K562 (cell line): ENCODE results near the gene ADI1. TPM values are rescaled to one million over a fixed set of nuclear protein-coding genes. Genes with fewer than 3 reads are reported as not detected.

ENCODE experiments used
- CBX1 ChIP-seq: sonication (generic); IDR thresholded peaks from 2 replicates; pipeline ENCODE4 v1.6.1; 2016; ENCODE audit warnings: antibody characterized with exemption, low read depth, mild to moderate bottlenecking
- ESRRA ChIP-seq: fragments of 450-650 bp; IDR thresholded peaks from 2 replicates; pipeline ENCODE4 v1.6.1; 2014; ENCODE audit warnings: low read depth, mild to moderate bottlenecking, moderate library complexity, borderline replicate concordance
- EZH2 ChIP-seq: IDR thresholded peaks from 2 replicates; pipeline ENCODE4 v1.6.1; 2012; ENCODE audit warnings: low read depth, mild to moderate bottlenecking, inconsistent platforms, low read length, borderline replicate concordance
- FOXJ3 ChIP-seq: sonication (generic); formaldehyde crosslinking; IDR thresholded peaks from 2 replicates; pipeline ENCODE4 v1.4.0; 2020; ENCODE audit warnings: mild to moderate bottlenecking, missing genetic modification reagents
- NCOA6 ChIP-seq: fragments of 450-650 bp; IDR thresholded peaks from 2 replicates; pipeline ENCODE4 v1.6.1; 2017; ENCODE audit warnings: mild to moderate bottlenecking
- NUFIP1 ChIP-seq: fragments of 450-650 bp; IDR thresholded peaks from 2 replicates; pipeline ENCODE4 v1.6.1; 2018; ENCODE audit not compliant: partially characterized antibody
- SNRNP70 ChIP-seq: fragments of 200-400 bp; formaldehyde crosslinking; optimal IDR thresholded peaks from 2 replicates; pipeline ENCODE3; 2017; ENCODE audit warnings: low read depth, low read length
- TCFL5 ChIP-seq: fragments of 250-450 bp; sonication (Bioruptor Pico); conservative IDR thresholded peaks from 2 replicates; pipeline ENCODE4 v1.6.1; 2021; ENCODE audit warnings: mild to moderate bottlenecking, moderate library complexity, matching md5 sums
- ZNF57 ChIP-seq: fragments of 450-650 bp; formaldehyde crosslinking; IDR thresholded peaks from 2 replicates; pipeline ENCODE4 v1.4.0; 2020; ENCODE audit warnings: mild to moderate bottlenecking, moderate library complexity
- ZNF668 ChIP-seq: fragments of 250-450 bp; sonication (Bioruptor Pico); IDR thresholded peaks from 2 replicates; pipeline ENCODE4 v1.8.0; 2022; ENCODE audit warnings: mild to moderate bottlenecking, inconsistent platforms
- ZZZ3 ChIP-seq: fragments of 450-650 bp; IDR thresholded peaks from 2 replicates; pipeline ENCODE4 v1.6.1; 2016; ENCODE audit warnings: antibody characterized with exemption, mild to moderate bottlenecking, moderate library complexity
- polyA plus RNA-seq, 8 experiments: library from polyadenylated mRNA; depleted of rRNA in 4 of 8; stranded (reverse) in 5 of 8; unstranded in 3 of 8; fragments of >200 nt; fragmentation: Nextera tagmentation in 2 of 8; fragmentation: Illumina TruSeq in 1 of 8; extraction: Ambion mirVana in 2 of 8; extraction: Trizol in 1 of 8; gene quantifications; 2 replicates each; pipeline versions ENCODE4 v1.2.1 to v1.2.3, GENCODE V29; 2011 to 2014; ENCODE audit warnings: inconsistent platforms in 1 of 8, missing spikeins in 1 of 8
- total RNA-seq, 7 experiments: library from RNA; depleted of rRNA in 6 of 7; stranded (reverse); fragments of >200 nt in 6 of 7; fragmentation: Illumina TruSeq in 2 of 7; extraction: Trizol in 2 of 7; gene quantifications; 2 replicates each; pipeline versions ENCODE4 v1.2.1 to v1.2.3, GENCODE V29; 2011 to 2021; ENCODE audit warnings: low replicate concordance in 1 of 7
- TF ChIP-seq, protein P1 (sequence below): fragments of 250-450 bp; sonication (Bioruptor Pico); IDR thresholded peaks from 2 replicates; pipeline ENCODE4 v1.5.0; 2021; ENCODE audit warnings: mild to moderate bottlenecking, moderate library complexity
- TF ChIP-seq, protein P2 (sequence below), 2 experiments: fragments of 450-650 bp in 1 of 2; sonication (generic) in 1 of 2; formaldehyde crosslinking in 1 of 2; IDR thresholded peaks in 1 of 2; conservative IDR thresholded peaks in 1 of 2; 2 replicates each; pipeline versions ENCODE4 v1.6.1 to v1.8.1; 2016 to 2023; ENCODE audit warnings: mild to moderate bottlenecking in 2 of 2, moderate library complexity in 2 of 2, inconsistent platforms in 1 of 2, missing genetic modification reagents in 1 of 2
- TF ChIP-seq, protein P3 (sequence below): fragments of 250-450 bp; sonication (Bioruptor Pico); IDR thresholded peaks from 2 replicates; pipeline ENCODE4 v1.5.0; 2022; ENCODE audit warnings: mild to moderate bottlenecking
- TF ChIP-seq, protein P4 (sequence below): IDR thresholded peaks from 2 replicates; pipeline ENCODE4 v1.6.1; 2014; ENCODE audit warnings: antibody characterized with exemption
- TF ChIP-seq, protein P5 (sequence below): fragments of 250-450 bp; sonication (Bioruptor Pico); IDR thresholded peaks from 2 replicates; pipeline ENCODE4 v1.5.0; 2020; ENCODE audit warnings: mild to moderate bottlenecking

Gene ADI1
- total and polyA plus RNA-seq, 9 of the 15 experiments (the other 6 are each of a cell fraction or from before 2014, with no cell fraction given) = 6.1 to 51.0 (median 27.1) TPM

DNA sequence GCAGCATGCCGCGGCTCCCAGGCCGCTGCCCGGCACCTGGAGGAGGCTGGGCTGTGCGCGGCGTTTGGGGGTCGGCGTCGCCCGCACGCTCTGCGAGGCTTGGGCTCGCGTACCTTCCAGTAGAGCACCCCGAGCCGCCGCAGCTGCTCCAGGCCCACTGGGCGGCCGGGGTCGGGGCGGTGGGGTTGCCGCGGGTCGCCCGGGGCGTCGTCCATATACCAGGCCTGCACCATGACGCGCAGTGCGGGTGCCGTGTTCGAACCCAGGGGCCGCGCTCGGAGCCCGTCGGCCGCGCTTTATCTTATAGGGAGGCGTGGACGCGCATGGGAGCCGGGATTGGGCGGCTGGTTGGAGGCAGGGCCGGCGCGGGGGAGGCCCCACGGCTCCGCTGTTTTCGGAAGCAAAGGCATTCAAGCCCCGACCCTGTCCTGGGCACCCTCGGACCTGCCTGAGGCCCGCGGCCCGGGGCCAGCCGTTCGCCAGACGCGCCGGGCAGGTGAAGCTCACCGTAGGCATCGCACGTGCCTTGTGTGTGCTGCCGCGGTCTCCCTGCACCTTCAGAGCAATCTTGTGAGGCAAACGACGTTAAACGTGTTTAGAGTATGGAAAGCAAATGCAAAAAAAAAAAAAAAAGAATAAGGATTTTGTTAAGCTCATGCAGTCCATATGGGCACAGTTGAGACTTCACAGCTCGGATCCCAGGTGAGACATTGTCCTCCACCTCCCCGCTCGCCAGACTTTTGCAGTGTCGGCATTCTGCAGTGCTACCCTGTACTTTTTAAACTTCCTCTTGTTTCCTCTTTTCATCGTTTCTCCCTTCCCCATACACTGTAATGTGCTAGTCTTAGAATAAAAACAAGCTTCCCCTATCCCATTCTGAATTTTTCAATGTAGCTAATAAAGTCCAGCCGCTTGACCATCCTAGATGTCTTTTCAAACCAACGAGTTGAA is at the start of gene ADI1 (continued):
- TF ChIP-seq, protein P1, sequence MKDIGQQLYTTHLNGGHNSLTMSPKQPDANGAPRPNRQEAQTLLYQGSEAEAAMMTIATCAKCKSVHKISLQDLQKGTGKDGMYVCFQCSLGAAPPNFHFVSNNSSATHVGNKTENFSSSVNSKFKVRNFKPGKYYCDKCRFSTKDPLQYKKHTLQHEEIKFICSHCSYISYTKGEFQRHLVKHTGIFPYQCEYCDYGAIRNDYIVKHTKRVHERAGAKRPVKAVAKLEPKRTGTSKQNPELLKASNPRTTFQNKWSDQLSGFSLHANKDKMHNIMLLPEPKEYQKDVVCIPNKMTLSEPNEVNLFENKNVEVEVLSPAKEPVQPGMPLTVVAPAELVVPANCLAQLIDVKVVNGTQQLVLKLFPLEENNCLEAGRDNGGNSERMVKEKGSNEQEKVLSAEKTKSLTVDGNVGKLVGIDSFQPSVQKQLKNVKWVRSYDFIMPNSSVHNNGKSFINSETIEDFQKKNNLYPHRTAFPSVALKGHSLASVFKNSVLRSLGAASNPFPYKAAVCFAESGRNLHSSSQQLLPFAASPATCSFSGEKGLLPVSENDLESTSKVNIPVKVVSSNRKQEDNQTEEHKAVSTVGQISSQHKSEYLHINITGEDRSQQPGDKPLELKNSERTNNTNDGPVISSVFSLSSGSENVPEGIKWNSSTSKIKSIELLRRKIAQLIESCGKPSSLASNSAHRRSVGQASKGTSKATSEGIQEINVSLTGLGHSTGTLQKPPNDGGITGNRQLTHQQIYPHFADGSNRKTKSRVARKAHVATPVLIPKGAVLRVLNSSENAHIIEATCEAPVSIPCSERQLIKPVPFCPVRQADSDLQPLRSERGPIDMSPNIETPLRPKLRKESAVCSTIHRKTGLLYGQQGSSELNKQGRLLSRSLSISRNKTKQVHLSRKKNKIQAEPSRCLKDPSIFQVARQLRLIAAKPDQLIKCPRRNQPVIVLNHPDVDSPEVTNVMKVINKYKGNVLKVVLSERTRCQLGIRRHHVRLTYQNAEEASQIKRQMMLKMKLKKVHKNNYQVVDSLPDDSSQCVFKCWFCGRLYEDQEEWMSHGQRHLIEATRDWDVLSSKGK = no peak
- TF ChIP-seq ESRRA (no peak), ZZZ3 (no peak), TCFL5 (CRISPR knock-in tag) (no peak), EZH2 (no peak), FOXJ3 (CRISPR knock-in tag) (no peak), ZNF57 (peak; percentile 28; the same call in 1 of the 2 replicates), NUFIP1 (no peak), NCOA6 (no peak), CBX1 (peak; percentile 81; the same call in 1 of the 2 replicates), ZNF668 (CRISPR knock-in tag) (no peak), SNRNP70 (no peak)
- TF ChIP-seq, protein P2, sequence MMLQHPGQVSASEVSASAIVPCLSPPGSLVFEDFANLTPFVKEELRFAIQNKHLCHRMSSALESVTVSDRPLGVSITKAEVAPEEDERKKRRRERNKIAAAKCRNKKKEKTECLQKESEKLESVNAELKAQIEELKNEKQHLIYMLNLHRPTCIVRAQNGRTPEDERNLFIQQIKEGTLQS (IDR thresholded peaks at IDR 0.05) = no peak
- TF ChIP-seq, protein P2 (CRISPR knock-in tag; conservative IDR thresholded peaks at IDR 0.05) = peak; percentile 71; the same call in 1 of the 2 replicates
- TF ChIP-seq, protein P3, sequence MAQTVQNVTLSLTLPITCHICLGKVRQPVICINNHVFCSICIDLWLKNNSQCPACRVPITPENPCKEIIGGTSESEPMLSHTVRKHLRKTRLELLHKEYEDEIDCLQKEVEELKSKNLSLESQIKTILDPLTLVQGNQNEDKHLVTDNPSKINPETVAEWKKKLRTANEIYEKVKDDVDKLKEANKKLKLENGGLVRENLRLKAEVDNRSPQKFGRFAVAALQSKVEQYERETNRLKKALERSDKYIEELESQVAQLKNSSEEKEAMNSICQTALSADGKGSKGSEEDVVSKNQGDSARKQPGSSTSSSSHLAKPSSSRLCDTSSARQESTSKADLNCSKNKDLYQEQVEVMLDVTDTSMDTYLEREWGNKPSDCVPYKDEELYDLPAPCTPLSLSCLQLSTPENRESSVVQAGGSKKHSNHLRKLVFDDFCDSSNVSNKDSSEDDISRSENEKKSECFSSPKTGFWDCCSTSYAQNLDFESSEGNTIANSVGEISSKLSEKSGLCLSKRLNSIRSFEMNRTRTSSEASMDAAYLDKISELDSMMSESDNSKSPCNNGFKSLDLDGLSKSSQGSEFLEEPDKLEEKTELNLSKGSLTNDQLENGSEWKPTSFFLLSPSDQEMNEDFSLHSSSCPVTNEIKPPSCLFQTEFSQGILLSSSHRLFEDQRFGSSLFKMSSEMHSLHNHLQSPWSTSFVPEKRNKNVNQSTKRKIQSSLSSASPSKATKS (CRISPR knock-in tag) = 0 out of 2 replicates have a peak, but pooled peaks have one; percentile 17
- TF ChIP-seq, protein P4, sequence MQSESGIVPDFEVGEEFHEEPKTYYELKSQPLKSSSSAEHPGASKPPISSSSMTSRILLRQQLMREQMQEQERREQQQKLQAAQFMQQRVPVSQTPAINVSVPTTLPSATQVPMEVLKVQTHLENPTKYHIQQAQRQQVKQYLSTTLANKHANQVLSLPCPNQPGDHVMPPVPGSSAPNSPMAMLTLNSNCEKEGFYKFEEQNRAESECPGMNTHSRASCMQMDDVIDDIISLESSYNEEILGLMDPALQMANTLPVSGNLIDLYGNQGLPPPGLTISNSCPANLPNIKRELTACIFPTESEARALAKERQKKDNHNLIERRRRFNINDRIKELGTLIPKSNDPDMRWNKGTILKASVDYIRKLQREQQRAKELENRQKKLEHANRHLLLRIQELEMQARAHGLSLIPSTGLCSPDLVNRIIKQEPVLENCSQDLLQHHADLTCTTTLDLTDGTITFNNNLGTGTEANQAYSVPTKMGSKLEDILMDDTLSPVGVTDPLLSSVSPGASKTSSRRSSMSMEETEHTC = no peak
- TF ChIP-seq, protein P5, sequence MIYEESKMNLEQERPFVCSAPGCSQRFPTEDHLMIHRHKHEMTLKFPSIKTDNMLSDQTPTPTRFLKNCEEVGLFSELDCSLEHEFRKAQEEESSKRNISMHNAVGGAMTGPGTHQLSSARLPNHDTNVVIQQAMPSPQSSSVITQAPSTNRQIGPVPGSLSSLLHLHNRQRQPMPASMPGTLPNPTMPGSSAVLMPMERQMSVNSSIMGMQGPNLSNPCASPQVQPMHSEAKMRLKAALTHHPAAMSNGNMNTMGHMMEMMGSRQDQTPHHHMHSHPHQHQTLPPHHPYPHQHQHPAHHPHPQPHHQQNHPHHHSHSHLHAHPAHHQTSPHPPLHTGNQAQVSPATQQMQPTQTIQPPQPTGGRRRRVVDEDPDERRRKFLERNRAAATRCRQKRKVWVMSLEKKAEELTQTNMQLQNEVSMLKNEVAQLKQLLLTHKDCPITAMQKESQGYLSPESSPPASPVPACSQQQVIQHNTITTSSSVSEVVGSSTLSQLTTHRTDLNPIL = no peak
